ENCODE data around the gene TNFSF18. TPM values are rescaled to one million over a fixed set of nuclear protein-coding genes. Genes with fewer than 3 reads are reported as not detected.

Gene TNFSF18
- polyA plus RNA-seq, 1 donor = 0.12 TPM

DNA sequence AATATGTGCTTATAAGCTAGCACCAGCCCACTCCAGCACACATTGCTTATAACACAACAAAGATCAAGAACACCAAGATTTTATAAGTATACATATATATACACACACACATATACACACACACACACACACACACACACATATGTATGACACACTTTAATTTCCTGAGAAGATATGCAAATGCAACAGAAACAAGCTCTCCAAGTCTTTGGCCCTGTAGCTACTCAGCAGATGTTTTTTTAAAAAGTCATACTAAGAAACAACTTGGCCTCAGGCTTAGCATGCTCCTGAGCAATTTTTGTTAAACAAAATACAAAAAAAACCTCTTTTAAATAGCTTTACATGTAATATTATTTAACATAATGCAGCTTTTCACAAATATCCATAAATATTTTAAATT lies 11.1 kb downstream of the TNFSF18 start:
- no peak for DNase-seq

DNA sequence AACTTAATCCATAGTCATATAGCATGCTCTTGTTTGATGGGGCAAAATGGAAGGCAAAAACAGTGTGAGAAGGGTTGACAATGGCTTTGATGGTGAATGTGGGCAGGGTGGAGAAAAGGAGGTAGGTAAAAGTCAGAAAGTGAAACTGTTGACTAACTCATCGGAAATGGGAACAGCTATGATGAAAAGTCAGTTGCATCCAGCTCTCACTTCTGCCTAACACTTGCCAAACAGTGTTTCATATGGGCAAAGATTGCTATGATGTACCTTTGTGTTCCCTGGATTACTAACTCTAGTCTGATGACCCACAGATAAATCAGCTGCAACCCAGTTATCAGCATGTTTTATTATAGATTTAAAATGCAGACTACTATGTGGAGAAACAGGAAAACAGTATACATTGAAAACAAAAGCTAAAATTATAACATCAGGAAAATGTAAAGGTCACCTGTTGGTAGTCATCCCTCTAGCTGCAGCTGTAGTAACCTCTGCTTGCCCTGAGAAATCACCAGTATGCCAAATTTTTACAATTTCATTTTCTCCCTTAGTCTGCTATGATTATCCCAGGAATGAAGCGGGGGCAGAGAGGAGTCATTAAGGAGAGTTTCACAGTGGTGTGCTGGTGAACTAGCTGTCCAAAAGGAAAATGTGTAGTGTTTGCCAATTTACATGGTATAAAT lies 11.7 kb downstream of the TNFSF18 start:
- DNase-seq = no peak

GRCh38 chr1:173024543-173024942 lies 26.2 kb downstream of the TNFSF18 start:
- DNase-seq = no peak

- no peak for DNase-seq
Measured at GRCh38 chr1:173023343-173023742, 27.4 kb downstream of the TNFSF18 start.

DNA sequence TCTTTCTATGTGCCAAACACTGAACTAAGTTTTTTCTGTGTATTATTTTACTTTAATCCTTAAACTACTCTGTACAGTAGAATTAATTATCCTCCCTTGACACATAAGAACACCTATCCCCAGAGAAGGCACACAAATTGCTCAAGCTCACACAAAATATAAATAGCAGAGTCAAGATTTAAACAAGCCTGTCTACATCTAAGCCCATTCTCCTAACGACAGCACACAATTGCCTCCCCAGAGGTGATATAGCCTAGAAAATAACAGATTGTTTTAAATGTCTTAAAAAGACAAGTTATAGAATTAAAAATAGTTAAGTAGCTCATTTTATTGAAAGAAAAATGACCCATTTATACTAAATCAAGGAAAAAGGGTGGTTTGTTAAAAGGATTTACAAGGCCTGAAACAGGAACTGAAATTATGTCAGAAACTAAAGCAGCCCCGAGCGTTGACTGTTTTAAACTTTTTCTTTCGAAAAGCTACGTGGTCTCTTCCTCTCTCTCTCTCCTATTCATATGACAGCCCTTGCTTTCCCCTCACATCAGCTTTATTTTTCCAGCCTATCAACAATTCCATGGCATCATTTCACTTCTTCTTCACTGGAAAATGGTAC lies 30.5 kb downstream of the TNFSF18 start:
- no peak for DNase-seq

DNA sequence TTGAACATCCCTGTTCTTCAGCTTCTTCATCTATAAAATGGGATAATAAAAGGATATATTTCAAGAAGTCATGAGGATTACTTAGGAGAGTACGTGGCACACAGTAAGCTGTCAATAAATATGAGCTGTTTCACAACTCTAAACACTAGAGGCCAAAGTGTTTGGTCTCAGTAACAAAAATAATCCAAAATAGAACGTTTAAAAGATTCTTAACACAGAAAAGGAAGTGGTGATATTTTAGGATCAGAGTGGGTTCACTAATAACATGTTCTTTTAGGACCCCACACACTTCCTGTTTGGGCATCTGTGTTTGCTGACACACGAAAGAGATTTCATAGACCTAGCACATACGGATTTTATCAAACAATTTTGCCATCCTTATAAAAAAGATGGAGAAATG lies 32.9 kb downstream of the TNFSF18 start:
- no peak for DNase-seq

DNA sequence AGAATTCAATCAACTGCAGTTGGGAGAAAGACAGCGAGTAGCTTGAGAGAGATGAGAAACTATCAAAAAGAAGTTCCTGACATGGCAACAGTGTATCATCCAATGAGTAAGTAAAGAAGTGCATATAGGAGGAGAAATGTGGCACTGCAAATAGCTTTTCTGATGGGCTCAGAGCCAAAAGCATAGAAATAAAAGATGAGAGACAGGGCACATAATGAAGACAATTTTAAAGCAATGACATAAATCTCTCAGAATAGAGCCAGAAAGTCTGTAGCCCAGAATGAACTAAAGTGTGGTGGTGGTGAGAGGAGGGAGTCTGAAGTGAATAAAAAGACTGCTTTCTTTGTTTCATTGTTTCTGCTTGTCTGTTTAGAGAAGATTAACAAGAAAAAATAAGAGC lies 34.3 kb downstream of the TNFSF18 start:
- no peak for DNase-seq

DNA sequence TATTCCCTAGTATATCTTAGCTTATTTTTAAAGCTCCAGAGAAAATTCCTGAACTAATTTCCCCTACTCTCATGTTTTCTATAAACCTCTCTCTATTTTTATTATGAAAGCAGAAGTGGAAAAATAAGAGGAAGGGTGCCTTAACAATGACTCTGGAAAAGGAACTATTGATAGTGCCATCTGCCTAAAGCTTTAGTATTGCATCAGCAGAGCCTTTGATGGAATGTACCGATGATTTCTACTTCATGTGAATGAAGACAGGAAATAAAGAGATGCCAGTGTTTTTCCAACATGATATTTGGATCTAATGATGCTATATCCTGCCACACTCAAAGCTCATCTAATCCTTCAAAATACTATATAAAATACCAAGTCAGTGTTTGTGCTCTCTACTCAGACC lies 35.1 kb downstream of the TNFSF18 start:
- DNase-seq = no peak

- DNase-seq = no peak
Measured at GRCh38 chr1:173014160-173014559, 36.6 kb downstream of the TNFSF18 start.

DNA sequence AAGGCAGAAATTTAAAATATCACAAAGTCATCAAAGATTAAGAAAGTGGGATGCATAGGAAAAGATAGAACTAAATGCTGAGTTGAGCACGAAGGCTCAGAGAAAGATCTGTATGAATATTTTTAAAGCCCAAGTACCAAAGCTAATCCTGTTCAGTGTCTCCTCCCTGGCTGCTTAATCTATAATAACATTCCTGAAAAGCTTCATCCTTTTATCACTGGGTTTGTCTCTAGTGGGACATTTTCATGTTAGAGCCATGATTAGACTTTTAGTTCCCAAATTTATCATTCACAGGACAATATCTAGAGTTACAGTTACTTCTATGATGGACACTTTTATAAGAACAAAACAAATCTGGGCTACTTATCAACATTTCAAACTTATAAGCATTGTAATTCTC lies 38.6 kb downstream of the TNFSF18 start:
- DNase-seq = no peak

GRCh38 chr1:173009597-173009996 lies 41.1 kb downstream of the TNFSF18 start:
- DNase-seq = no peak

DNA sequence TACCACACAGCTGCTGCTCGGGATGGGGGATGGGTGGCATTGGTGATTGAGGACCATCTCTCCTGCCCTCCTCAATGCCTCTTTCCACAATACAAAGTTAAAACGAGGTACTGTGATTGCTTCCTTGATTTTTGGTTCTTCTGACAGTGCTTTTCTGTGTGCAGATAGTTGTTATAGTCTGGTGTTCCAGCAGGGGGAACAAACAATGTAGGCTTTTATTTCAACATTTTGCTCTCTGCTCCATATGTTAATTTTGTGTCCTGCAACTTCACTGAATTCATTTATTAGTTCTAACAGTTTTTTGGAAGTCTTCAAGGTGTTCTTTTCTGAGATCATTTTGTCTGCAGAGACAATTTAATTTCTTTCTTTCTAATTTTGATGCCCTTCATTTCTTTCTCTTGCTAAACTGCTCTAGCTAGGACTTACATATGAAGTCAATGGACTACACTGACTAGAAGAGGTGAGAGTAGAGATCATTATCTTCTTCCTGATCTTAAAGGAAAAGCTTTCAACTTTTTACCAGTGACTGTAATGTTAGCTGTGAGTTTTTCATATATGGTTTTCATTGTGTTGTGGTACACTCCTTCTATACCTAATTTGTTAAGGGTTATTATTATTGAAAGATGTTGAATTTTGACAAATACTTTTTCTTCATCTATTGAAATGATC lies 45.4 kb downstream of the TNFSF18 start:
- no peak for DNase-seq

- DNase-seq = no peak
Measured at GRCh38 chr1:173002891-173003838, 47.6 kb downstream of the TNFSF18 start.

DNA sequence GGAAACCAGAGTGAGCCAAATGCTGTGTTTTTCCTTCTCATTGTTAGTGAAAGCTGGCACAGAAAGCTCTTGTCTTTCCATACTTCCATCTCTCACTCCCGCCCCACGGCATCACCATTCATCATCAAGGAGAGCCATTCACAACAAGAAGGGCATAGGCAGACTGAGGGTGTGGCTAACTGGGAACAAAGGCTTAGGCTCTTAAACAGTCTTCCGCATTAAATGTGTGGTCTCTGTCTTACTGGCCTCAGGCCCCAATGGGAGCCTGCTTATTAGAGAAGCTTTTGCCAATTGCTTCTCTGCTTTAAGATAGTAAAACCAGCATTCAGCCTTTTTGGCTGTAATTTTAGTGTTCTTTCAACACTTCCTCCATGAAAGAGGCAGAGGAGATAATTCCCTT lies 51.4 kb downstream of the TNFSF18 start:
- no peak for DNase-seq

DNA sequence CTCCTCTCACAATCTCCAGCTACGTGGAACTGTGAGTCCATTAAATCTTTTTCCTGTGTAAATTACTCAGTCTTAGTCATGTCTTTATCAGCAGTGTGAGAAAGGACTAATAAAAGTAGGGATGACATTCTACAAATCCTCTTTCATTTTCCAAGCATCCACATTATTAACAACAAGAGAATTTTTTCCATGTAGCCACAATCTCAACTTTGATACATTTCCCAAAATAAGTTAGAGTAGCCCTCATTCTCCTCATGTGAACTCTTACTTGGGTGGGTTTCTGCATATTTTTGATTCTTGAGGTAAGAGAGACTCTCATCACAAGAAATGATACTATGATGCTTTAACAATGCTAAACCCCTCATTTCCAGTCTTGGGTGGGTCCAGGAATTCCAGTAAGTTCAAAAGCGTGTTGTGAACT lies 52.8 kb downstream of the TNFSF18 start:
- no peak for DNase-seq

GRCh38 chr1:172993640-172994039 lies 57.1 kb downstream of the TNFSF18 start:
- no peak for DNase-seq

DNA sequence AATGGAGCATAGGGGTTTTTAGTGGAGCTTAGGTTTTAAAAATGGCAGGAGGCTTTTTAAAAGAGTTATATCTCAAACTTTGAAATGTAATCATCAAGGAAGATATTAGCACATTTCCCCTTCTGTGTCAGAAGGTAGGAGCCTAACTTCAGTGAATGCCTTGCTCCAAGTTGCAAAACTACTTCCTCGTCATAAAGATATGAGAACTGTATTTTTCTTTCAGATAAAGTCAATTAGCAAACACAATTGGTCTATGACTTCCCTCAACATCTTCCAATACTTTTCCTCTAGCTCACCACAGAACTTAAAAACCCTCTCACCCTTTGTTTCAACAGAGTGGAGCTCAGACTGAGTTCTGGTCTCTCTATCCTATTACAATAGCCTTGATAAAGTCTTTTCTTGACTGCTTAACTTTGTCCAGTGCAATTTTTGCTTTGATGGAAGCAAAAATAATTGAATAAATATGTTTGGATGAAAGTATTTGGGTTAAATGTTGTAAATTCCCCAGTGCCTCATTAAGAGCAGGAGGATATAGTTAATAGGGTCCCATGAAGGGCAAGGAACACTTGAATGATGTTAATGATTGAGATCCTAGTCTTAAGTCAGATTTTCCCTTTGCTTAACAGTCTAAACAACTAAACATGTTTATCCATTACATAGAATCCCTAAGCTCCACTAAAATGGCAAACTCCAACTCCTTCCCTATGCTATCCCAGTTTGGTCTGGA lies 58.9 kb downstream of the TNFSF18 start:
- no peak for DNase-seq

DNA sequence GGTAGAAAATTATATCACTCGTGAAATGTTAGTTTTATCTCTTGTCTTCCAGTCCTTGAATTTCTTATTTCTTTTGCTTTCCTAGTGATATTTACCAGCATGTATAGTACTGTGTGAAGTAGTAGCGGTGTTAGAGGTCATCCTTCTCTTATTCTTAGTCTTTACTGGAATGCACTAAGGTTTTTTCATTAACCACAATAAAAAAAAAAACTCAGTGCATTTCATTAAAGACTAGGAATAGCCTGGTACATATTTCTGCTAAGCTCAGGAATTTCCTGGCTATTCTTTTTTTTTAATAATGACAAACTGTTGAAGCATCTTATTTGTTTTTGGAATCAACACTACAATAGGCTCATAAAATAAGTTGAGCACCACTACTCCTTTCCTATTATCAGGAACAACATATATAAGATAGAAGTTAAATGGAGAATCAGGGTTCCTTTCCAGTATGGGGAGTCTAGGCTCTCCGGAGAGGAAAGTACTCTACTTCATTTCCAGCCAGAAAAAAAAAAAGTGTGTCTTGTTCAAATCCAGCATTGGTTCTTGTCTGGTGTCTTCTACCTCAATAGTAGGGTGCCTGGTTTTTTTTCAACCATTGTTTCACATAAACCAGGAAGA lies 60.0 kb downstream of the TNFSF18 start:
- no peak for DNase-seq

Data from left kidney (tissue), 2 donors.